Measurements from ENCODE around the gene ELAVL2.

The ELAVL2 gene

DNA sequence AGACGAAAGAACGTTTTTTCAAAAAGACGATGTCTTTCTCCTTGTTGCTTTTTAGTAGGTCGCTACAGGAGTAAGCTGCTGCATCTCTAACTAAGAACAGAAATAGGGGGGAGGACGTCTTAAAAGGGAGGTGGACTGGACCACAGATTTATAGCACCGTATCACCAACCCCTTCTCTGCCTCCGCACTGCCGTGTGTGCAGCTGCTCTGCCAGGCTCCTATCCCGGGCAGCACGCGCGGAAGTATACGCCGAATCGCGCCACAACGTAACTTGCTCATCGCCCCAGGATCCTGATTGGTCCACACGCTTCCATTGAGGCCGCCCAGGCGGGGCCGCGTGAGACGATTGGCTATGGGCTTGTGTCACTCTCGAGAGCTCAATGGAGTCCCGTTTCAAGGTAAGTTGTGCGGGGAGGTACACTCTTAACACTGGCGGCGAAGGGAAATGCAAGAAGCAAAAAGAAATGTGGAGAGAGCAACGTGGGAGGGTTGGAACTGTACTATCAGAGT lies at the start of gene ELAVL2:
ELAVL2 (minus strand) TSS at position 121 of the 510 bp plus-strand sequence. CDS start 64,006 bp downstream, outside the sequence.
- DNase-seq (ENCODE audit: low read depth), result no peak
- no peak within 1 kb of the TSS for H3K4me3 ChIP-seq (ENCODE audit: low read depth, low read length)
- TF ChIP-seq CTCF (IDR thresholded peaks at IDR 0.05; ENCODE audit: low read depth, low read length) (no peak), POLR2A (IDR thresholded peaks at IDR 0.05; ENCODE audit: extremely low read depth, insufficient read length) (no peak), MYC (IDR thresholded peaks at IDR 0.05; ENCODE audit: low read depth, low read length) (no peak), MAX (IDR thresholded peaks at IDR 0.05; ENCODE audit: low read depth, low read length) (no peak)

- TF ChIP-seq MYC (IDR thresholded peaks at IDR 0.05; ENCODE audit: low read depth, low read length) (no peak), POLR2A (IDR thresholded peaks at IDR 0.05; ENCODE audit: extremely low read depth, insufficient read length) (no peak), CTCF (IDR thresholded peaks at IDR 0.05; ENCODE audit: low read depth, low read length) (no peak), MAX (IDR thresholded peaks at IDR 0.05; ENCODE audit: low read depth, low read length) (no peak)
These were observed 32.2 kb upstream of the ELAVL2 start for GRCh38 chr9:23858234-23858633.

DNA sequence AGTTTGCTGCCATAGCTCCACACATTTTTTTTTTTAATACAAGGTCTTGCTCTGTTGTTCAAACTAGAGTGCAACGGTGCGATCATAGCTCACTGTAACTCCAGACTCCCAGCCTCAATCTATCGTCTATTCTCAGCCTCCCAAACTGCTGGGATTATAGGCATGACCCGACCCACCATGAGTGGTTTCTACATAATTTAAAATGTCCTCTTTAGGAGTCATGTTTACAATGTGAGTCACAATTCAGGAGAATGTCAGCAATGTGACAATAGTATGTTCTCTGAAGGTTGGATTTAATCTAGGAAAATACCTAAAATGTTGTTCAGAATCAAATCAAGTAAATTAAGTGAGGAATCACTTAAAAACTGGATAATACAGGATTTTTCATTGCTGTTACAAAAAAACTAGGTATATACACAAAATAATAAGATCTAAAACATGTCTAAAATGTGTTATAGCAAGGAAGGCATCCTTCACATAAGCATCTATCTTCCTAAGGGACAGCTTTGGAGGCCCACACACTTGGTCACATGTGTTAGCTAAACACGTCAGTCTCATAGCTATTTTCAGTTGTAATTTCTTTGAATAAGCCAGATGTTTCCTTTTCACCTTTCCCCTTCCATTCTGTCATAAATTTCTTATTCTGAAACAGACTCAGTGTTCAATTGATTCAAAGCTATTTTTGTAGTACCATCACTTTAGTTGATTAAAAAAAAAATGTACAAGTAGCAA lies 30.0 kb upstream of the ELAVL2 start:
- no peak for DNase-seq (ENCODE audit: low read depth)
- TF ChIP-seq MYC (IDR thresholded peaks at IDR 0.05; ENCODE audit: low read depth, low read length) (no peak), POLR2A (IDR thresholded peaks at IDR 0.05; ENCODE audit: extremely low read depth, insufficient read length) (no peak), CTCF (IDR thresholded peaks at IDR 0.05; ENCODE audit: low read depth, low read length) (no peak), MAX (IDR thresholded peaks at IDR 0.05; ENCODE audit: low read depth, low read length) (no peak)
- H3K4me3 ChIP-seq (ENCODE audit: low read depth, low read length), result no peak overlapping the region

More at GRCh38 chr9:23858234-23858633, 32.2 kb upstream of the ELAVL2 start:
- H3K4me3 ChIP-seq (ENCODE audit: low read depth, low read length), result no peak overlapping the region
- DNase-seq (ENCODE audit: low read depth), result no peak

DNA sequence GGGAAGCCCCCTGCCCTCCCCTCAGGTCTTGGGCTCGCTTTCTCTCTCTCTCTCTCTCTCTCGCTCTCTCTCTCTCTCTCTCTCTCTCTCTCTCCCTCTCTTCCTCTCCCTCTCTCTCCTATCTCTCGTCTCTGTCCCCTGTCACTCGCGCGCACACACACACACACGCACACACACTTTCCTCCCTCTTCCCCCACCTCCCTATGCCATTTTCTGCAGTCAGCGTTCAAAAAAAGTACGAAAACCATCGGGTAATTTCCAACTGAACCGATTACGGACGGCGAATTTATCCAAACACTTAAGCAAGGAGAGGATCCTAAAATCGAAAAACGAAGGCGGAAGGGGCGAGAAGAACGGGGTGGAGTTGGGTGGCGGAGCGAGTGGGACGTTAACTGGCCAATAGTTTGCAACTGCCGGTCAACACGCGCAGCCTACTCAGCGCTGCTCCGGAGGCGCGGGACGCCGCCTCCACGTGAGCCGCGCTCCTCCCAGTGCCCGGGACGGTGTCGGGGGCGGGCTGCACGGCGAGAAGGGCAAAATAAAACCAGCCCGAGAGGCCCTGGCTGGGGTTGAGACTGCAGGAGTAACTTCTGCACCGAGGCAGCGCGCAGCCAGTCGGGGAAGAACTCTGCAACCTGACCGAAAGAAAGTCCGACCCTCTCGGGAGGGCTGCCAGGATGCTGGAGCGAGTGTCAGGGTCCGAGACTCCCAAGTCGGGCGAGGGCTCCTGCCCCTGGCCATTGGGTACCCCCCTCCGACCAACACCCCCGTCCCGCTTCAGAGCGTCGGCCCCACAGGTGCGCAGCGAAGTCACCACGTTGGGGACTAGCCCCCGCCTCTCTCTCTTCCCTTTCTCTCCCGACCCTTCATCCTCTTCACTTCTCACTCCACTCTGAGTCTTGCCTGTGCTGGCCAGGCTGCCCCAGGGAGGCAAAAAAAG lies 24.9 kb upstream of the ELAVL2 start:
- no peak overlapping the region for H3K4me3 ChIP-seq (ENCODE audit: low read depth, low read length)
- DNase-seq (ENCODE audit: low read depth), result no peak
- TF ChIP-seq MYC (IDR thresholded peaks at IDR 0.05; ENCODE audit: low read depth, low read length), result no peak
- no peak for TF ChIP-seq POLR2A (IDR thresholded peaks at IDR 0.05; ENCODE audit: extremely low read depth, insufficient read length)
- no peak for TF ChIP-seq MAX (IDR thresholded peaks at IDR 0.05; ENCODE audit: low read depth, low read length)
- no peak for TF ChIP-seq CTCF (IDR thresholded peaks at IDR 0.05; ENCODE audit: low read depth, low read length)

DNA sequence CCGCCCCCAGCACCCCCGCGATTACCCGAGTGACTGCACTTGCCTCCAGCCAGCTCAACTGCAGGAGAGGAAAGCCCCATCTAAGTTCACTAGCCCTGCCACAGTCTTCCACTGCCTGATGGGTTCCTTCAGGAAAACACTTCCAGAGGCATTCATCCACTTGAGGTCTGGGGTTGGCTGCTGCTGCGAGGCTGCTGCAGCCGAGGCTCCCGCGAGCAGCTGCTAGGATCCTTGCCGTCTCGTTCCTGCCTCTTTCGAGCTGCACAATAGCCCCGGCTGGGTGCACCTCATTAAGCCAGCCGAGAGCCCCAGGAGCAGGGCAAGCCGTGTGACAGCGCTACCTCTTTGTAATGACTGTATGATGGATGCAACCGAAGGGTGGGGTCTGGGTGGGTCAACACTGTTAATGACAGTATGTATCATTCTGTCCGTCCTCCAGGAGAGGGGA lies 24.2 kb upstream of the ELAVL2 start:
- H3K4me3 ChIP-seq (ENCODE audit: low read depth, low read length), result no peak overlapping the region
- DNase-seq (ENCODE audit: low read depth), result no peak
- TF ChIP-seq CTCF (IDR thresholded peaks at IDR 0.05; ENCODE audit: low read depth, low read length), result no peak
- TF ChIP-seq MYC (IDR thresholded peaks at IDR 0.05; ENCODE audit: low read depth, low read length), result no peak
- TF ChIP-seq POLR2A (IDR thresholded peaks at IDR 0.05; ENCODE audit: extremely low read depth, insufficient read length), result no peak
- TF ChIP-seq MAX (IDR thresholded peaks at IDR 0.05; ENCODE audit: low read depth, low read length), result no peak

Measured in NB4 (cell line).